Pericardium fibroblast (primary cell): Measurements from ENCODE around the gene DEFB110. TPM values are rescaled to one million over a fixed set of nuclear protein-coding genes. Genes with fewer than 3 reads are reported as not detected.

Source experiments
- total RNA-seq: library from RNA; depleted of rRNA; stranded (reverse); fragments of >200 nt; gene quantifications from 2 replicates; pipeline ENCODE4 v1.2.3, GENCODE V29; 2015

DEFB110 gene
- not detected in 2 replicates for total RNA-seq

GRCh38 chr6:50021894-50022293 is at the start of gene DEFB110:
Gene DEFB110 (minus strand): TSS chr6:50021994. CDS start chr6:50021935, 59 bp downstream.

GRCh38 chr6:50049829-50050228 is 28.0 kb upstream of the DEFB110 start, which contains the start of gene DEFB112:
Gene DEFB112 (minus strand): TSS chr6:50049929. CDS start chr6:50049869, 60 bp downstream.

GRCh38 chr6:49969605-49970004 is 52.2 kb downstream of the DEFB110 start, which contains the start of gene DEFB113:
Gene DEFB113 (minus strand): TSS chr6:49969625. CDS start chr6:49969625, 0 bp downstream.

Other genes starting within 250 kb of the DEFB110 start
- gene PGK2, start 234.7 kb downstream of the DEFB110 start, total RNA-seq = not detected in 2 replicates
- gene CRISP1, start 155.5 kb downstream of the DEFB110 start, total RNA-seq = not detected in 2 replicates
- gene DEFB114, start 57.8 kb downstream of the DEFB110 start, total RNA-seq = not detected in 2 replicates
- gene DEFB113, start 52.4 kb downstream of the DEFB110 start, total RNA-seq = not detected in 2 replicates
- not detected in 2 replicates for gene DEFB112, start 27.9 kb upstream of the DEFB110 start, total RNA-seq